ENCODE data around the gene ARSJ. TPM values are rescaled to one million over a fixed set of nuclear protein-coding genes. Genes with fewer than 3 reads are reported as not detected.

Gene ARSJ
- total and polyA plus RNA-seq, 2 experiments from 2014 or later: 4.3 to 6.6 TPM

DNA sequence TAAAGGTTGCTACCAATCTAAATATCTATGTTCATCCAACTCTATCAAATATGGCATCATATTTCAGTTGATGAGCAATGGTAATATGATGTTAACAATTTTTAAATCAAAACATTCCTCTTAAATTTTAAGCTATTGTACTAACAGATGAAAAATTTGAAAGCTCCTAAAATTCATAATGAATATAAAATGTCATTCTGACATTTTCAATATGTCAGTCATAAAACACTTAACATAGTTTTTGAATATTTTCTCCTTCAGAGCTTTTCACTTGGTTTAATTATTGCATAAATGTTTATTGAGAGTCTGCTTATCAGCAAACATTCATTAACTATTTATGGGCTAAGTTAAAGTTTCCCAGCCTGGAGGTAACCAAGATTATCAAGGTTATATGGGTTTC, 11.8 kb downstream of the ARSJ start:
- Mint-ChIP-seq H3K27ac (no peak overlapping the region), H3K27me3 (ENCODE audit: insufficient read depth, low read depth, poor library complexity) (no peaks in the 10 kb centered on the region), H3K36me3 (ENCODE audit: low read depth) (peaks cover 4% of the 10 kb centered on the region; the same call in 1 of the 3 replicates), H3K9me3 (no peaks in the 10 kb centered on the region; the same call in 2 of the 3 replicates), H3K4me1 (peaks cover 3% of the 10 kb centered on the region; the same call in 2 of the 3 replicates), H3K4me3 (no peak overlapping the region)
- Histone ChIP-seq H3K27ac (ENCODE audit: low read depth) (no peak overlapping the region), H3K79me2 (replicated peaks; ENCODE audit: insufficient read depth) (no peaks in the 10 kb centered on the region), H3K27me3 (ENCODE audit: insufficient read depth) (no peaks in the 10 kb centered on the region), H3K4me1 (ENCODE audit: insufficient read depth) (no peaks in the 10 kb centered on the region), H3K4me2 (no peak overlapping the region), H3K9me2 (ENCODE audit: insufficient read depth) (no peaks in the 10 kb centered on the region), H3K36me3 (ENCODE audit: insufficient read depth) (no peaks in the 10 kb centered on the region), H3K4me3 (no peak overlapping the region), H2AFZ (no peak overlapping the region), H4K20me1 (replicated peaks; ENCODE audit: insufficient read depth) (no peaks in the 10 kb centered on the region), H3F3A (replicated peaks; ENCODE audit: low read depth) (no peaks in the 10 kb centered on the region)
- TF ChIP-seq ZNF114 (CRISPR knock-in tag; IDR thresholded peaks at IDR 0.05) (no peak), EZH2 (IDR thresholded peaks at IDR 0.05; ENCODE audit: low read depth, unreplicated experiment) (no peak), CREB1 (CRISPR knock-in tag; IDR thresholded peaks at IDR 0.05; ENCODE audit: low read depth) (no peak), STAT1 (IDR thresholded peaks at IDR 0.05; ENCODE audit: unreplicated experiment) (no peak), POLR2AphosphoS5 (IDR thresholded peaks at IDR 0.05; ENCODE audit: low read depth) (no peak), ZNF331 (CRISPR knock-in tag; IDR thresholded peaks at IDR 0.05; ENCODE audit: low read depth) (no peak), NANOG (IDR thresholded peaks at IDR 0.05; ENCODE audit: borderline replicate concordance) (no peak), EZH2phosphoT487 (IDR thresholded peaks at IDR 0.05; ENCODE audit: unreplicated experiment) (no peak), JUNB (IDR thresholded peaks at IDR 0.05; ENCODE audit: unreplicated experiment) (no peak)
- TF ChIP-seq, protein P1, sequence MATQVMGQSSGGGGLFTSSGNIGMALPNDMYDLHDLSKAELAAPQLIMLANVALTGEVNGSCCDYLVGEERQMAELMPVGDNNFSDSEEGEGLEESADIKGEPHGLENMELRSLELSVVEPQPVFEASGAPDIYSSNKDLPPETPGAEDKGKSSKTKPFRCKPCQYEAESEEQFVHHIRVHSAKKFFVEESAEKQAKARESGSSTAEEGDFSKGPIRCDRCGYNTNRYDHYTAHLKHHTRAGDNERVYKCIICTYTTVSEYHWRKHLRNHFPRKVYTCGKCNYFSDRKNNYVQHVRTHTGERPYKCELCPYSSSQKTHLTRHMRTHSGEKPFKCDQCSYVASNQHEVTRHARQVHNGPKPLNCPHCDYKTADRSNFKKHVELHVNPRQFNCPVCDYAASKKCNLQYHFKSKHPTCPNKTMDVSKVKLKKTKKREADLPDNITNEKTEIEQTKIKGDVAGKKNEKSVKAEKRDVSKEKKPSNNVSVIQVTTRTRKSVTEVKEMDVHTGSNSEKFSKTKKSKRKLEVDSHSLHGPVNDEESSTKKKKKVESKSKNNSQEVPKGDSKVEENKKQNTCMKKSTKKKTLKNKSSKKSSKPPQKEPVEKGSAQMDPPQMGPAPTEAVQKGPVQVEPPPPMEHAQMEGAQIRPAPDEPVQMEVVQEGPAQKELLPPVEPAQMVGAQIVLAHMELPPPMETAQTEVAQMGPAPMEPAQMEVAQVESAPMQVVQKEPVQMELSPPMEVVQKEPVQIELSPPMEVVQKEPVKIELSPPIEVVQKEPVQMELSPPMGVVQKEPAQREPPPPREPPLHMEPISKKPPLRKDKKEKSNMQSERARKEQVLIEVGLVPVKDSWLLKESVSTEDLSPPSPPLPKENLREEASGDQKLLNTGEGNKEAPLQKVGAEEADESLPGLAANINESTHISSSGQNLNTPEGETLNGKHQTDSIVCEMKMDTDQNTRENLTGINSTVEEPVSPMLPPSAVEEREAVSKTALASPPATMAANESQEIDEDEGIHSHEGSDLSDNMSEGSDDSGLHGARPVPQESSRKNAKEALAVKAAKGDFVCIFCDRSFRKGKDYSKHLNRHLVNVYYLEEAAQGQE (IDR thresholded peaks at IDR 0.05; ENCODE audit: unreplicated experiment): no peak
- TF ChIP-seq, protein P2, sequence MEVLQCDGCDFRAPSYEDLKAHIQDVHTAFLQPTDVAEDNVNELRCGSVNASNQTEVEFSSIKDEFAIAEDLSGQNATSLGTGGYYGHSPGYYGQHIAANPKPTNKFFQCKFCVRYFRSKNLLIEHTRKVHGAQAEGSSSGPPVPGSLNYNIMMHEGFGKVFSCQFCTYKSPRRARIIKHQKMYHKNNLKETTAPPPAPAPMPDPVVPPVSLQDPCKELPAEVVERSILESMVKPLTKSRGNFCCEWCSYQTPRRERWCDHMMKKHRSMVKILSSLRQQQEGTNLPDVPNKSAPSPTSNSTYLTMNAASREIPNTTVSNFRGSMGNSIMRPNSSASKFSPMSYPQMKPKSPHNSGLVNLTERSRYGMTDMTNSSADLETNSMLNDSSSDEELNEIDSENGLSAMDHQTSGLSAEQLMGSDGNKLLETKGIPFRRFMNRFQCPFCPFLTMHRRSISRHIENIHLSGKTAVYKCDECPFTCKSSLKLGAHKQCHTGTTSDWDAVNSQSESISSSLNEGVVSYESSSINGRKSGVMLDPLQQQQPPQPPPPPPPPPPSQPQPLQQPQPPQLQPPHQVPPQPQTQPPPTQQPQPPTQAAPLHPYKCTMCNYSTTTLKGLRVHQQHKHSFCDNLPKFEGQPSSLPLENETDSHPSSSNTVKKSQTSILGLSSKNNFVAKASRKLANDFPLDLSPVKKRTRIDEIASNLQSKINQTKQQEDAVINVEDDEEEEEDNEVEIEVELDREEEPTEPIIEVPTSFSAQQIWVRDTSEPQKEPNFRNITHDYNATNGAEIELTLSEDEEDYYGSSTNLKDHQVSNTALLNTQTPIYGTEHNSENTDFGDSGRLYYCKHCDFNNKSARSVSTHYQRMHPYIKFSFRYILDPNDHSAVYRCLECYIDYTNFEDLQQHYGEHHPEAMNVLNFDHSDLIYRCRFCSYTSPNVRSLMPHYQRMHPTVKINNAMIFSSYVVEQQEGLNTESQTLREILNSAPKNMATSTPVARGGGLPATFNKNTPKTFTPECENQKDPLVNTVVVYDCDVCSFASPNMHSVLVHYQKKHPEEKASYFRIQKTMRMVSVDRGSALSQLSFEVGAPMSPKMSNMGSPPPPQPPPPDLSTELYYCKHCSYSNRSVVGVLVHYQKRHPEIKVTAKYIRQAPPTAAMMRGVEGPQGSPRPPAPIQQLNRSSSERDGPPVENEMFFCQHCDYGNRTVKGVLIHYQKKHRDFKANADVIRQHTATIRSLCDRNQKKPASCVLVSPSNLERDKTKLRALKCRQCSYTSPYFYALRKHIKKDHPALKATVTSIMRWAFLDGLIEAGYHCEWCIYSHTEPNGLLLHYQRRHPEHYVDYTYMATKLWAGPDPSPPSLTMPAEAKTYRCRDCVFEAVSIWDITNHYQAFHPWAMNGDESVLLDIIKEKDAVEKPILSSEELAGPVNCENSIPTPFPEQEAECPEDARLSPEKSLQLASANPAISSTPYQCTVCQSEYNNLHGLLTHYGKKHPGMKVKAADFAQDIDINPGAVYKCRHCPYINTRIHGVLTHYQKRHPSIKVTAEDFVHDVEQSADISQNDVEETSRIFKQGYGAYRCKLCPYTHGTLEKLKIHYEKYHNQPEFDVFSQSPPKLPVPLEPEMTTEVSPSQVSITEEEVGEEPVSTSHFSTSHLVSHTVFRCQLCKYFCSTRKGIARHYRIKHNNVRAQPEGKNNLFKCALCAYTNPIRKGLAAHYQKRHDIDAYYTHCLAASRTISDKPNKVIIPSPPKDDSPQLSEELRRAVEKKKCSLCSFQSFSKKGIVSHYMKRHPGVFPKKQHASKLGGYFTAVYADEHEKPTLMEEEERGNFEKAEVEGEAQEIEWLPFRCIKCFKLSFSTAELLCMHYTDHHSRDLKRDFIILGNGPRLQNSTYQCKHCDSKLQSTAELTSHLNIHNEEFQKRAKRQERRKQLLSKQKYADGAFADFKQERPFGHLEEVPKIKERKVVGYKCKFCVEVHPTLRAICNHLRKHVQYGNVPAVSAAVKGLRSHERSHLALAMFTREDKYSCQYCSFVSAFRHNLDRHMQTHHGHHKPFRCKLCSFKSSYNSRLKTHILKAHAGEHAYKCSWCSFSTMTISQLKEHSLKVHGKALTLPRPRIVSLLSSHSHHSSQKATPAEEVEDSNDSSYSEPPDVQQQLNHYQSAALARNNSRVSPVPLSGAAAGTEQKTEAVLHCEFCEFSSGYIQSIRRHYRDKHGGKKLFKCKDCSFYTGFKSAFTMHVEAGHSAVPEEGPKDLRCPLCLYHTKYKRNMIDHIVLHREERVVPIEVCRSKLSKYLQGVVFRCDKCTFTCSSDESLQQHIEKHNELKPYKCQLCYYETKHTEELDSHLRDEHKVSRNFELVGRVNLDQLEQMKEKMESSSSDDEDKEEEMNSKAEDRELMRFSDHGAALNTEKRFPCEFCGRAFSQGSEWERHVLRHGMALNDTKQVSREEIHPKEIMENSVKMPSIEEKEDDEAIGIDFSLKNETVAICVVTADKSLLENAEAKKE (CRISPR knock-in tag; IDR thresholded peaks at IDR 0.05): no peak
- TF ChIP-seq, protein P3, sequence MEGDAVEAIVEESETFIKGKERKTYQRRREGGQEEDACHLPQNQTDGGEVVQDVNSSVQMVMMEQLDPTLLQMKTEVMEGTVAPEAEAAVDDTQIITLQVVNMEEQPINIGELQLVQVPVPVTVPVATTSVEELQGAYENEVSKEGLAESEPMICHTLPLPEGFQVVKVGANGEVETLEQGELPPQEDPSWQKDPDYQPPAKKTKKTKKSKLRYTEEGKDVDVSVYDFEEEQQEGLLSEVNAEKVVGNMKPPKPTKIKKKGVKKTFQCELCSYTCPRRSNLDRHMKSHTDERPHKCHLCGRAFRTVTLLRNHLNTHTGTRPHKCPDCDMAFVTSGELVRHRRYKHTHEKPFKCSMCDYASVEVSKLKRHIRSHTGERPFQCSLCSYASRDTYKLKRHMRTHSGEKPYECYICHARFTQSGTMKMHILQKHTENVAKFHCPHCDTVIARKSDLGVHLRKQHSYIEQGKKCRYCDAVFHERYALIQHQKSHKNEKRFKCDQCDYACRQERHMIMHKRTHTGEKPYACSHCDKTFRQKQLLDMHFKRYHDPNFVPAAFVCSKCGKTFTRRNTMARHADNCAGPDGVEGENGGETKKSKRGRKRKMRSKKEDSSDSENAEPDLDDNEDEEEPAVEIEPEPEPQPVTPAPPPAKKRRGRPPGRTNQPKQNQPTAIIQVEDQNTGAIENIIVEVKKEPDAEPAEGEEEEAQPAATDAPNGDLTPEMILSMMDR (conservative IDR thresholded peaks at IDR 0.05; ENCODE audit: low read depth in 2 of 2): no peak
- TF ChIP-seq, protein P4, sequence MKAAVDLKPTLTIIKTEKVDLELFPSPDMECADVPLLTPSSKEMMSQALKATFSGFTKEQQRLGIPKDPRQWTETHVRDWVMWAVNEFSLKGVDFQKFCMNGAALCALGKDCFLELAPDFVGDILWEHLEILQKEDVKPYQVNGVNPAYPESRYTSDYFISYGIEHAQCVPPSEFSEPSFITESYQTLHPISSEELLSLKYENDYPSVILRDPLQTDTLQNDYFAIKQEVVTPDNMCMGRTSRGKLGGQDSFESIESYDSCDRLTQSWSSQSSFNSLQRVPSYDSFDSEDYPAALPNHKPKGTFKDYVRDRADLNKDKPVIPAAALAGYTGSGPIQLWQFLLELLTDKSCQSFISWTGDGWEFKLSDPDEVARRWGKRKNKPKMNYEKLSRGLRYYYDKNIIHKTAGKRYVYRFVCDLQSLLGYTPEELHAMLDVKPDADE (IDR thresholded peaks at IDR 0.05): no peak
- ATAC-seq: no peak
- DNase-seq (ENCODE audit: low spot score): no peak

Data from GM23338 (cell line).